ENCODE results near the gene LDLRAD4.

- no peak for TF ChIP-seq FOXM1 (IDR thresholded peaks at IDR 0.05; ENCODE audit: borderline replicate concordance)
- no peak for TF ChIP-seq FOXK2 (IDR thresholded peaks at IDR 0.05)
- TF ChIP-seq BHLHE40 (IDR thresholded peaks at IDR 0.05; ENCODE audit: borderline replicate concordance) = no peak
- TF ChIP-seq NFRKB (IDR thresholded peaks at IDR 0.05) = no peak
- TF ChIP-seq FOXA1 (IDR thresholded peaks at IDR 0.05) = no peak
- no peak for TF ChIP-seq ELF4 (IDR thresholded peaks at IDR 0.05)
- TF ChIP-seq L3MBTL2 (conservative IDR thresholded peaks at IDR 0.05) = no peak
These were observed 162.1 kb downstream of the LDLRAD4 start for GRCh38 chr18:13380691-13381070.

Data from HEK293T (cell line).